Measurements from ENCODE around the gene MAST2.

GRCh38 chr1:46011121-46011695 lies 207.8 kb downstream of the MAST2 start:
- no peak for TF ChIP-seq EZH2 (IDR thresholded peaks at IDR 0.05; ENCODE audit: insufficient read depth, poor library complexity, severe bottlenecking)
- TF ChIP-seq EZH2phosphoT487 (IDR thresholded peaks at IDR 0.05; ENCODE audit: insufficient read depth, low read depth), result no peak

Data from GM23248 (cell line).